ENCODE data around the gene WDR59.

DNA sequence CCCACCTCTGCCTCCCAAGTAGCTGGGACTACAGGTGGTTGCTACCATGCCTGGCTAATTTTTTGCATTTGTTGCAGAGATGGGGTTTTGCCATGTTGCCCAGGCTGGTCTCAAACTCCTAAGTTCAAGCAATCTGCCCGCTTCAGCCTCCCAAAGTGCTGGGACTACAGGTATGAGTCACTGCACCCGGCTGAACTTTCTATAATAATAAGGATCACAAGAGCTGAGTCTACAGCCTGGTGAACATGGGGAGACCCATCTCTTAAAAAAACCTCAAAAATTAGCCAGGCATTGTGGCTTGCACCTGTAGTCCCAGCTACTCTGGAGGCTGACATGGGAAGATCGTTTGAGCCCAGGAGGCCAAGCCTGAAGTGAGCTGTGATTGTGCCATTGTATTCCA is 53.5 kb downstream of the WDR59 start:
- no peak for TF ChIP-seq POLR2A (IDR thresholded peaks at IDR 0.05)
- TF ChIP-seq, protein P1, sequence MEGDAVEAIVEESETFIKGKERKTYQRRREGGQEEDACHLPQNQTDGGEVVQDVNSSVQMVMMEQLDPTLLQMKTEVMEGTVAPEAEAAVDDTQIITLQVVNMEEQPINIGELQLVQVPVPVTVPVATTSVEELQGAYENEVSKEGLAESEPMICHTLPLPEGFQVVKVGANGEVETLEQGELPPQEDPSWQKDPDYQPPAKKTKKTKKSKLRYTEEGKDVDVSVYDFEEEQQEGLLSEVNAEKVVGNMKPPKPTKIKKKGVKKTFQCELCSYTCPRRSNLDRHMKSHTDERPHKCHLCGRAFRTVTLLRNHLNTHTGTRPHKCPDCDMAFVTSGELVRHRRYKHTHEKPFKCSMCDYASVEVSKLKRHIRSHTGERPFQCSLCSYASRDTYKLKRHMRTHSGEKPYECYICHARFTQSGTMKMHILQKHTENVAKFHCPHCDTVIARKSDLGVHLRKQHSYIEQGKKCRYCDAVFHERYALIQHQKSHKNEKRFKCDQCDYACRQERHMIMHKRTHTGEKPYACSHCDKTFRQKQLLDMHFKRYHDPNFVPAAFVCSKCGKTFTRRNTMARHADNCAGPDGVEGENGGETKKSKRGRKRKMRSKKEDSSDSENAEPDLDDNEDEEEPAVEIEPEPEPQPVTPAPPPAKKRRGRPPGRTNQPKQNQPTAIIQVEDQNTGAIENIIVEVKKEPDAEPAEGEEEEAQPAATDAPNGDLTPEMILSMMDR (IDR thresholded peaks at IDR 0.05), result no peak

All from right lobe of liver (tissue), 4 donors.